Measurements from ENCODE around the gene SNX11. TPM values are rescaled to one million over a fixed set of nuclear protein-coding genes. Genes with fewer than 3 reads are reported as not detected.

The SNX11 gene
- total and polyA plus RNA-seq, 2 of the 8 experiments (the other 6 are each of a cell fraction or from before 2014, with no cell fraction given) = 21.1 to 21.4 TPM

DNA sequence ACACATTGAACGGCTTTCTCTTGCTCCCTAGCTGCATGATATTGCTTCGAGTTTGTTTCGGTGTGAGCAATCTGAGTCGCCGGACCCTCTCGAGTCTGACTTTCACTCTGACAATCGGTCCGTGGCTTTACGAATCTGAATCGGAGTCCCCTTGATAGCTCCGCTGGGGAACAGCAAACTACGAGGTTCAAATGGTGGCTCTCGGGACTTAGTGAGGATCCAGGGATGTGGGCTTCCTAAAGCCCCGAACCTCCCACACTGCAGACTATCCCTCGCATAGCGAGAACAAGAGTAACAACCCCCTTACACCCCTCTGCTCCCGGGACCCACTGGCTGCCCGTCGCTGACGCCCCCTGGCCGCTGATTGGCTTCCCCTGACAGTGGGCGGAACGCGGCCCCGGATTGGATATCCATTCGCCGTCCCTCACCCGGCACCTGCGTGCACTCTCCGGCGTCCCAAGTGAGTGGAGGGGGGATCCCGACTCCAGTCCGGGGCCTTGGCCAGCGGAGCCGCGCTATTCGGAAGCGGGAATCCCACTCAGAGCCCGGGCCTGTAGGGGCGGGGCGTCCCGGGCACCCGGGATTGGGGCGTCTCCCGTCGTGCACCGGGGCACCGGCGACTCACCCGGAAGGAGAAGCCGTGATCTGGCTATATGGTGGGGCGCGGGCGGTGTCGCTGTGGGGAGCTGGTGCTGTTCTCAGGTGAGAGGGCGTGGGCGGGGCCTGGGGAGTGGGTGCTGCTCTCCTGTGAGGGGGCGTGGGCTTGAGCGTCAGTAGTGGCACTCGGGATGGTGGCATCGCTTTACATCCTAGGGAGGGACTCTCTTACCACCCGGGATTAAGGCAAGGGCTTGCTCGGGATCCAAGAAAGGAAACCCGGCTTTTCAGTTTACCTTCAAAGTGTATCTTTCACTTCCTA lies at the start of gene SNX11 (continued):
- TF ChIP-seq CTBP2 (IDR thresholded peaks at IDR 0.05; ENCODE audit: borderline replicate concordance, insufficient read depth, insufficient read length, low read length) = no peak
- peak; percentile 86; the same call in 1 of the 2 replicates for TF ChIP-seq SP1 (IDR thresholded peaks at IDR 0.05; ENCODE audit: low read depth, low read length)
- TF ChIP-seq KDM5A (IDR thresholded peaks at IDR 0.05; ENCODE audit: low read length) = no peak
- peak; percentile 72 for TF ChIP-seq PHF8 (conservative IDR thresholded peaks at IDR 0.05; ENCODE audit: low read depth, low read length)
- TF ChIP-seq NANOG (IDR thresholded peaks at IDR 0.05; ENCODE audit: insufficient read depth, low read depth, low read length, poor library complexity, severe bottlenecking) = no peak
- TF ChIP-seq GTF2F1 (IDR thresholded peaks at IDR 0.05; ENCODE audit: borderline replicate concordance, low read depth, low read length) = peak; percentile 19; the same call in 1 of the 2 replicates
- no peak for TF ChIP-seq CHD1 (IDR thresholded peaks at IDR 0.05; ENCODE audit: low read depth, low read length)
- peak; percentile 42; the same call in 1 of the 2 replicates for TF ChIP-seq TEAD4 (IDR thresholded peaks at IDR 0.05; ENCODE audit: low read depth, low read length)
- TF ChIP-seq SIX5 (IDR thresholded peaks at IDR 0.05; ENCODE audit: low read depth, low read length) = no peak
- peak; percentile 48; the same call in 1 of the 2 replicates for TF ChIP-seq BACH1 (IDR thresholded peaks at IDR 0.05; ENCODE audit: low read length)
- TF ChIP-seq EP300 (IDR thresholded peaks at IDR 0.05; ENCODE audit: borderline replicate concordance in 1 of 2, low read depth in 2 of 2, low read length in 2 of 2) = no peak
- no peak for TF ChIP-seq KDM1A (IDR thresholded peaks at IDR 0.05; ENCODE audit: borderline replicate concordance, low read length)
- no peak for TF ChIP-seq CEBPB (IDR thresholded peaks at IDR 0.05; ENCODE audit: low read depth, low read length)
- peak in 1 of 2 experiments; percentile 65; a peak in 2 of 4 replicates for TF ChIP-seq SIN3A (conservative IDR thresholded peaks at IDR 0.05 in 1 of 2, IDR thresholded peaks at IDR 0.05 in 1 of 2; ENCODE audit: low read depth in 1 of 2, low read length in 2 of 2)
- no peak for TF ChIP-seq RXRA (IDR thresholded peaks at IDR 0.05; ENCODE audit: insufficient read depth, low read depth, low read length)
- TF ChIP-seq FOSL1 (IDR thresholded peaks at IDR 0.05; ENCODE audit: insufficient read depth, low read depth, low read length) = no peak
- peak; percentile 33; the same call in 1 of the 2 replicates for TF ChIP-seq RBBP5 (IDR thresholded peaks at IDR 0.05; ENCODE audit: borderline replicate concordance, low read depth, low read length)
- TF ChIP-seq, protein P1, sequence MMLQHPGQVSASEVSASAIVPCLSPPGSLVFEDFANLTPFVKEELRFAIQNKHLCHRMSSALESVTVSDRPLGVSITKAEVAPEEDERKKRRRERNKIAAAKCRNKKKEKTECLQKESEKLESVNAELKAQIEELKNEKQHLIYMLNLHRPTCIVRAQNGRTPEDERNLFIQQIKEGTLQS (IDR thresholded peaks at IDR 0.05; ENCODE audit: insufficient read depth, low read depth, low read length) = no peak
- no peak; the same call in 1 of the 2 replicates for TF ChIP-seq EGR1 (IDR thresholded peaks at IDR 0.05; ENCODE audit: borderline replicate concordance, low read depth, low read length)
- no peak for TF ChIP-seq SRF (IDR thresholded peaks at IDR 0.05; ENCODE audit: low read depth, low read length)
- TF ChIP-seq MAFK (IDR thresholded peaks at IDR 0.05; ENCODE audit: low read depth, low read length) = no peak
